Right lung (tissue), 5 donors: ENCODE measurements around the gene CCDC102A. TPM values are rescaled to one million over a fixed set of nuclear protein-coding genes. Genes with fewer than 3 reads are reported as not detected.
"Not testable (repeated sequence)": the region's sequence is repeated elsewhere in the genome, so short reads cannot be mapped to it uniquely, and the experiment has no call there.

Experiments used
- DNase-seq, 2 donors: peaks; one replicate each; pipeline ENCODE4 v3.0.0-alpha.2; 2013
- polyA plus RNA-seq, 5 donors: library from polyadenylated mRNA; unstranded; fragments of 120-200 nt; gene quantifications; one replicate each; pipeline versions ENCODE4 v1.2.1 to v1.2.3, GENCODE V29; 2013; ENCODE audit warnings: inconsistent platforms in 1 of 5, low replicate concordance in 1 of 5; ENCODE audit not compliant: insufficient read length in 5 of 5, insufficient read depth in 1 of 5

Gene CCDC102A
- polyA plus RNA-seq, 5 donors: 11.1 to 20.4 (median 14.2) TPM

DNA sequence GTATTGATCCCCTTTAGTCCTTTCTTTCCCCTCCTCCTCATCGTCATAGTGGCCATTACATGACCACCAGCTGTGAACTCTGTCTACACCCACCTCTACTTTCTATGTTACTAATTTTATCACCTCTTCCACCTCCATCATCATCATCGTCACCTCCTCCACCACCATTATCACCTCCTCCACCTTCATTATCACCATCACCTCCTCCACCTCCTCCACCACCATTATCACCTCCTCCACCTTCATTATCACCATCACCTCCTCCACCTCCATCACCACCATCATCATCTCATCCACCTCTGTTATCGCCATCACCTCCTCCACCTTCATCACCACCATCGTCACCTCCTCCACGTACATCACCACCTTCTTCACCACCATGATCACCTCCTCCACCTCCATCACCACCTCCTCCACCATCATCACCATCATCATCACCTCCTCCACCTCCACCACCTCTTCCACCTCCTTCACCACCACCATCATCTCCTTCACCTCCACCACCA, 31.9 kb upstream of the CCDC102A start:
- no peak for DNase-seq

DNA sequence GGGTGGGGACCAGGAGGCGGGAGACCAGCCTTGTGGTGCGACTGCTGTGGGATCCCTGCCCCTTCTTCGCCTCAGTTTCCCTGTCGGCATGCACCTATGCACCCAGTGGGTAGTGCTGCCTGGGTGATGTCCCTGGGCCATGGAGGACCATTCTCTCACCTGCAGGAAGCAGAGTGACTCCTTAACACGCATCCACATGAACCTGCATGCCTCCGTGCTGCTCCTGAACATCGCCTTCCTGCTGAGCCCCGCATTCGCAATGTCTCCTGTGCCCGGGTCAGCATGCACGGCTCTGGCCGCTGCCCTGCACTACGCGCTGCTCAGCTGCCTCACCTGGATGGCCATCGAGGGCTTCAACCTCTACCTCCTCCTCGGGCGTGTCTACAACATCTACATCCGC, 31.3 kb upstream of the CCDC102A start:
- DNase-seq: no peak

DNA sequence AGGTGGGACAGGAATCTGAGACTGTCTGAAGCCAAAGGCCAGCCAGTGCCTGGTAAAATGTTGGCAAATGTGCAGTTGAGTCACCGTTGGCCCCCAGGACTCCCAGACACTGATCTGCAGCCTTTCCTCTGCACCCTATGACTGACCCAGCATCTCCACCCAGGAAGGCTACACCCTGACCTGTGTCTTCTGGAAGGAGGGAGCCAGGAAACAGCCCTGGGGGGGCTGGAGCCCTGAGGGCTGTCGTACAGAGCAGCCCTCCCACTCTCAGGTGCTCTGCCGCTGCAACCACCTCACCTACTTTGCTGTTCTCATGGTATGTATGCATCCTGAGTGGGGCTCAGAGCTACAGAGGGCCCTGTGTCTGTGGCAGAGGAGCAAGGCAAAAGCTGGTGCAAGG, 30.1 kb upstream of the CCDC102A start:
- no peak for DNase-seq

DNA sequence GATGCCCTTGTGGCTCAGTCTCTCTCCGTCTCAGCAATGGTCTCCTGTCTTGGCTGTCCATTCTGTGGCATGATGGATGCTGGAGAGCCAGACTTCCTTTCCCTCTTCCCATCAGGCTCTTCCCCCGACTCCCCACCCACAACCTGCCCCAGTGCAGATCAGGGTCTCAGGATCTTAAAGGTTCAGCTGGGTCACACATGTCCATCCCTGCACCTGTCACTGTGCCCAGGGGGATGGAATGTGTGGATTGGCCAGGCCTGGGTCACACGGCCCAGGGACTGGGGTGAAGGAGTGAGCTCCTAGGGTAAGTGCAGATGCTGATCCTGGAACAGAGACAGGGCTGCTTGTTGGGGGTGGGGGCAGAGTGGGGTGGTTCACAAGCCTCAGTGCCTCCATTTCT, 29.1 kb upstream of the CCDC102A start:
- no peak for DNase-seq

DNA sequence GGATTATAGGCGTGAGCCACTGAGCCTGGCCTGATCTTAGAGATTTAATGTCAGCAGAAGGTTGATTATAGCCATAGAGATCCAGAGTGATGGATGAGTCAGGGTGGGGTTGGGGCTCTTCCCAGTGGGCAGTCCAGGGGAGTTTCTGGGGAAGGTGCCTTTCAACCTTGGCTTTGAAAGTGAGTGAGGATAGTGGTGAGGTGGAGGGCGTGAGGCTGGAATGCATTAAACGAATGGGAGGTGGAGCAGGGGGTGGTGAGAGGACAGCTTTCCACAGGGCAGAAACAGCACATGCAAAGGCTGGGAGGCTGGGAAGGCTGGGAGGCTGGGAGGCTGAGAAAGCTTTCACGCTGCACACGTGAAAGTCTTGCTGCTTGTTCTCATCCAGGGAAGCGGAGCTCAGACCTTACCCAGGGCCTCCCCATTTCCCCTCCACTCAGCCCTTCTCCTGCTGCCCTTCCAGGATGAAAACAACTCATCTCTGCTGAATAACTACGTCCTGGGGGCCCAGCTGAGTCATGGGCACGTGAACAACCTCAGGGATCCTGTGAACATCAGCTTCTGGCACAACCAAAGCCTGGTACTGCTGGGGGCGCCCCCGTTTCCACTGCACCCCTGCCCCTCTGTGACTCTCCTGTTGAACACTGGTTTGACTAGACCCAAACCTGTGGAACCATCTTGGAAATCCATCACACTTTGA, 28.4 kb upstream of the CCDC102A start:
- no peak for DNase-seq

DNA sequence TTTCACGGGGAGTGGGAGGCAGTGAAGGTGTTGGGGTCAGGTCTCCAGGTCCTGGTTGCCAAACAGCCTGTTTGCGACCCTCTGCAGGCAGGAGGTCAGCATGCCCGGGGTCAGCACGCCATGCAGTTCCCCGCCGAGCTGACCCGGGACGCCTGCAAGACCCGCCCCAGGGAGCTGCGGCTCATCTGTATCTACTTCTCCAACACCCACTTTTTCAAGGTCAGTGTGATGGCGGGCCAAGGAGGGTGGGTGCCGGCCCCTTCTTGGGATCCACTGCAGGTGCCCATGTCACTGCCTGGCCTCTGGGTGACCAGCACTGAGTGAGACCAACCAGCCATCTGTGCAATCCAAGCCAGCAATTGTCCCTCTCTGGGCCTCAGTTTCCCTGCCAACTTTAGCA, 27.4 kb upstream of the CCDC102A start:
- no peak for DNase-seq

DNA sequence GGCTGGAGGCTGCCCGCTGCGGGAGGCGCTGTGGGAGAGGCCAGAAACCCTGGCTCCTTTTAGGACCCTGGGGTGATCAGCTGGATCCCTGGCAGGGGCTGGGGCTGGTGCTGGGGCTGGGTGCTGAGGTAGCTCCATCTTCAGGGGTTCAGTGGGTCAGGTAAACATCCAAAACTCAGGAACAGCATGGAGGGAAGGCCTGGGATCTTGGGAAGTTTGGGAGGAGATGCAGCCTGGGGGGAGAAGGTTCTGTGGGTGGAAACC, 27.0 kb upstream of the CCDC102A start:
- DNase-seq: no peak

DNA sequence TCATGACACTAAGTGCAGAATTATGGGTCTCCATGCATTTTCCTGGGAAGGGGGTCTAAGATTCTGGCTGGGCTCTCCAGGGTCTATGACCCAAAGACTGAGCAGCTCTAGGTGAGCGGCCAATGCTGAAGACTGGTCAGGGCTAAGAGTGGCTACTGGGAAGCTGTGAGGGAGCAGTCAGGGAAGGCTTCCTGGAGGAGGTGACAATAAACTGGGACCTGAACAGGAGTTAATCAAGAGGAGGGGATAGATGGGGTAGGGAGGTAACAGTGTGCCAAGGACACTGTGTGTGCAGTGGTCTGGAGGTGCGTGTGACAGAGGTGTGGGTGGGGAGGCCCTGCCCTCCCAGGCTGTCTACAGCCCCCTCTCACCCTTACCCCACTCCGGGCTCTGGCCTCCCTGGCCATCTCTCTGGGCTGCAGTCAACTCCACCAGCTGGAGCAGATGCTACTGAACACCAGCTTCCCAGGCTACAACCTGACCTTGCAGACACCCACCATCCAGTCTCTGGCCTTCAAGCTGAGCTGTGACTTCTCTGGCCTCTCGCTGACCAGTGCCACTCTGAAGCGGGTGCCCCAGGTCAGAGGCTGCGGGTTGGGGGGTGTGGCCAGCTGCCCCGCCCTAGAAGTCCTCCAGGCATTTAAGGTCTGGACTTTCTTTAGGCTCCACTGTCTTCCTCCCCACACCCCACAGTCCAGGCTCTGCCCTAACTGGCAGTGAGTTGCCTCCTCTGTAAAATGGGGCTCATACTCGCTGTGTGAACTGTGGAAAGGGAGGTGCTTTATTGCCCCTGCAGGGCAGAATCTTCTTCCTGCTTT, 26.5 kb upstream of the CCDC102A start:
- DNase-seq: no peak

DNA sequence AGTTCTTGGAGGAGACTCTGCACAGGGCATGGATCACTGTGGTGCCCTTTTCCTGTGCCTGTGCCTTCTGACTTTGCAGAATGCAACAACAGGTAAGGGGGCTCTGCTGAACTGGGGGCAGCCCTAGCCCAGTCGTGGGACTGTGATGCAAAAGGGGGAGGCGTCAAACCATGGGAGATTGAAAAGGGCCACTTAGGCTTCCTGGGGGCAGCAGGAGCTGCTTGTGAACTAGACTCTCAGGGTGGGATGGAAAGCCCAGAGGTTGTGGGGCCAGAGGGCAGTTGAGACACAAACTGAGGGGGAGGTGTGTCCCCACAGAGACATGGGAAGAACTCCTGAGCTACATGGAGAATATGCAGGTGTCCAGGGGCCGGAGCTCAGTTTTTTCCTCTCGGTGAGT, 25.7 kb upstream of the CCDC102A start:
- DNase-seq: no peak

DNA sequence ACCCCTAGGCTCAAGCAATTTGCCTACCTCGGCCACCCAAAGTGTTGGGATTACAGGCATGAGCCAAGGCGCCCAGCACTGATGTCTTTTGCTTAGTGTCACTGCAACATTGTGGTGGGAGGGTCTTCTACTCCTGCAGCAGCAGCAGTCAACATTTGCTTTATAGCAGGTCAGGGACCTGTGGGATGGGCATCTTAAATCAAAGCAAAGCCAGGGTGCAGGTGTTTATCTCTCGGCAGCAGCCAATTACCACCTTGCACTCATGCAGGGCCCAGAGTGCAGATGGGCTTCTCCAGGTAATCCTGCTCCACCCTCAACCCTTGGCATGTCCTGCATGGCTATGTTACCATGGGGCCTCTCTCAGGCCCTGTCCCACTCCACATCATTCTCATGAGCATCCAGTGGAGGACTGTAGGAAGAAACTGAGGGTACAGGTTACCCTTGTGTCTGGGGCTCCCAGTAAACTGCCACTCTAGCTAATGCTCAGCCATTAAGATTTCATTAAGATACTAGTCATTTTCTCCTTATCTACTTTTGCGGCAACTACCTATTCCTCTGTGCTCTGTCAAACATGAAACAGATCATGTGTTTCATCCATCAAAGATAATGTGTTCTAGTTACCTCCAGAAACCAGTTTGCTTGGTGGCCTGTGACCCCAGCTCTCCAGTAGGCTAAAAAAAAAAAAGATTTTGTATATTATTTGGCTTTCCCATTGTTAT, 22.9 kb upstream of the CCDC102A start:
- no peak for DNase-seq

DNA sequence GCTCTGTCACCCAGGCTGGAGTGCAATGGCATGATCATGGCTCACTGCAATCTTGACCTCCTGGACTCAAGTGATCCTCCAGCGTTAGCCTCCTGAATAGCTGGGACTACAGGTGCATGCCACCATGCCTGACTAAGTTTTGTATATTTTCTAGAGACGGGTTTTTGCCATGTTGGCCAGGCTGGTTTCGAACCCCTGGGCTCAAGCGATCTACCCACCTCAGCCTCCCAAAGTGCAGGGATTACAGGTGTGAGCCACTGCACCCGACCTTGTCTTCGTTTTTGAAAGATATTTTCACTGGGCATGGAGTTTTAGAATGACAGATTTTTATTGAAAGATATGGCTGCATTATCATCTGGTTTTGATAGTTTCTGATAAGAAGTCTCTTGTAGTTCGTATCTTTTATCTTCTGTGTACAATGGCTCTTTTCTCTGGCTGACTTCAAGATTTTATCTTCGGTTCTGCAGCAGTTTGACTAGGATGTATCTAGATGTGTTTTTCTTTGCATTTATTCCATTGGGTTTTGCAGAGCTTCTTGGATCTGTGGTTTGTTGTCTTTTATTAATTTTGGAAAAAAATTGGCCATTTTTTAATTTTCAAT, 20.7 kb upstream of the CCDC102A start:
- DNase-seq: no peak

DNA sequence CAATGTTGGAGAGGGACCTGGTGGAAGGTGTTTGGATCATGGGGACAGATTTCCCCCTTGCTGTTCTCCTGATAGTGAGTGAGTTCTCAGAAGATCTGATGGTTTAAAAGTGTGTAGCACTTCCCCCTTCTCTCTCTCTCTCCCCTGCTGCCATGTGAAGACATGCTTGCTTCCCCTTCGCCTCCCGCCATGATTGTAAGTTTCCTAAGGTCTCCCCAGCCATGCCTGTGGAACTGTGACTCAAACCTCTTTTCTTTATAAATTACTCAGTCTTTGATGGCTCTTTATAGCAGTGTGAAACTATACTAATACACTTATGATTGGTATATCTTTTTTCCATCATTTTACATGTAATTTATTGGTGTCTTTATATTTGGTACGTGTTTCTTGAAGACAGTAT, 19.5 kb upstream of the CCDC102A start:
- DNase-seq: no peak

DNA sequence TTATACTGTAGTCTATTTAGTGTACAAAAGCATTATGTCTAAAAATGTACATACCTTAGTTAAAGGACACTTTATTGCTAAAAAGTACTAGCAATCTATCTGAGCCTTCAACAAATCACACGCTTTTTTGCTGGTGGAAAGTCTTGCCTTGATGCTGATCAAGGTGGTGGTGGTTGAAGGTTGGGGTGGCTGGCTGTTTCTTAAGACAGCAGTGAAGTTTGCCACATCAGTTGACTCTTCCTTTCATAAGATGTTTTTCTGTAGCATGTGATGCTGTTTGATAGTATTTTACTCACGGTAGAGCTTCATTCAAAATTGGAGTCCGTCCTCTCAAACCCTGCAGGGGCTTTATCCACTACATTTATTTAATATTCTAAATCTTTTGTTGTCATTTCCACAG, 14.7 kb upstream of the CCDC102A start:
- DNase-seq: no peak

DNA sequence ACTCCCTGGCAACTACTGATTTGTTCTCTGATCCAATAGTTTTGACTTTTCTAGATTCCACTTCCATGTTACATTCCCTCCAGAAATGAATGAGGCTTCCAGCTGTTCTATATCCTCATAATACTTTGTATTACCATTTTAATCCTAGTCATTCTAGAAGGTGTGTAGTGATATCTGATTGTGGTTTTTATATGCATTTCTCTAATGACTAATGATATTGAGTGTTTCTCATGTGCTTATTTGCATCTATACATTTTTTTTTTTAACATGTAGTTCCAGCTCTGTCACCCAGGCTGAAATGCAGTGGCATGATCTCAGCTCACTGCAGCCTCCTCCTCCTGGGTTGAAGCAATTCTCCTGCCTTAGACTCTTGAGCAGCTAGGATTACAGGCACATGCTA, 13.4 kb upstream of the CCDC102A start:
- DNase-seq: no peak

DNA sequence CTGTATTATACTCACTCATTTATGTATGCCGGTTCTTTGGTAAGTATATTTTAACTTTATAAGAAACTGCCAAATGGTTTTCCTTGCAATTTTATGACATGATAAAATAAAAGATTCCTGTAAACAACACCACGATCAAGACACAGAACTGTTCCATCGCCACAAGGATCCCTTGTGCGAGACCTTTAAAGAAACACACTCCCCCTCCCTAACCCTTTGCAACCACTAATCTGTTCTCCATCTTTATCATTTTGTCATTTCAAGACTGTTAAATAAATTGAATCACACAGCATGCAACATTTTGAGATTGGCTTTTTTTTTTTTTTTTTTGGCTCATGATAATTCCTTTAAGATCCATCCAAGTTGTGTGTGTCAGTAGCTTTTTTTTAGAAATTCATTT, 12.0 kb upstream of the CCDC102A start:
- no peak for DNase-seq

DNA sequence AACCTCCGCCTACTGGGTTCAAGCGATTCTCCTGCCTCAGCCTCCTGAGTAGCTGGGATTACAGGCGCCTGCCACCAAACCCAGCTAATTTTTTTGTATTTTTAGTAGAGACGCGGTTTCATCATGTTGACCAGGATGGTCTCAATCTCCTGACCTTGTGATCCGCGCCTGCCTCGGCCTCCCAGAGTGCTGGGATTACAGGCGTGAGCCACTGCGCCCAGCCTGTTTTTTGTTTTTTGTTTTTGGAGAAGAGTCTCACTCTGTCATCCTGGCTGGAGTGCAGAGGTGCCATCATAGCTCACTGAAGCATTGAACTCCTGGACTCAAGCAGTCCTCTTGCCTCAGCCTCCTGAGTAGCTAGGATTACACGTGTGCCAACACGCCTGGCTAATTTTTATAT, 11.2 kb upstream of the CCDC102A start:
- not testable (repeated sequence) for DNase-seq

DNA sequence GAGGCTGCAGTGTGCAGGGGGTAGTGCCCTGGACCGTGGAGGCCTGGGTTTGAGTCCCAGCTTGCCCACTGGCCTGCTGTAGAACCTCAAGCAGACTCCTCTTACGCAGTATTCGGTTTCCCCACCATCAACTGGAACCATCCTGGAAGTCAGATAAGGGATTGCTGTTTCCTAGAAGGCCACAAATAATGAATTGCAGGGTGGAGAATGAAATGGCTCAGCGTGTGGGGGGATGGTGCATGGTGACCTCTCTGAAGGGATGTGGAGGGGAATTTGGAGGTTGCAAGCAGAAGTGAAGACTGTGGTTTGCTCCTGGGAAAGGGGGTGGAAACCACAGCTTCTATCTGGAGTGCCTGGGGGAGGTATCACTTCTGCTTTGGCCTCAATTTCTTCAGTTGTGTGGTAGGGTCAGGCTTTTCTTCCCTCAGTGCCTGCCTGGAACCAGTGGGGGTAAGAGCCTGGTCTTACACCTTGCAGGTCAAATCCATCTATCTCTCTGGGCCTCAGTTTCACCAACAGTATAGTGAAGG, 7.8 kb upstream of the CCDC102A start:
- DNase-seq: no peak

DNA sequence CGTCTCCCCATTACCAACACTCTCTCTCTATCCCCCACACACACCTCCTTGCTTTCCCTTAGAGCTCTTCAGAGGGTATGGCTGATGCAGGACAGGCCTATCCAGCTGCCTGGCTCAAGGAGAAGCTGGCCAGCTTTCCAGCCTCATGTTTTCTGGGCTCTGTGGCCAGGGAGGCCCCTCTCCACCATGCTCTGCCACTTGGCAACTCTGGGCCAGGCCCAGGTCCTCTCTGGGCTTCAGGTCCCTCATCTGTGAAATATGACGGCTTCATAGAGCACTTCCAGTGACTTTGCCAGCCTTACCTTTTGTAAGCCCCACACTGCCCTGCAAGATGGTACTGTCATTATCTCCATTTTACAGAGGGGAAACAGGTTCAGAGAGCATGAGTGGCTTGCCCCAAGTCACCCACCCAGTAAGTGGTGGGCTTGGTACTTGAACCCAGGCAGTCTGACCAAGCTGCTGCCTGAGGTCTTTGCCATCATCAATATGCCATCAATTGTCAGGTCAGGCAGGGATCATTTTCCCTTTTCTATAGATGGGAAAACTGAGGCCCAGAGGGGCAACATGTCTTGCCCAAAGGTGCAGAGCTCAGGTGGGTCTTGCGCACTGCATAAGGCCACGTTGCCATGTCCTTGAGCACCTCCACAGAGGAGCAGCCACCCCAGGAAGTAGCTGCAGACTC, 5.5 kb upstream of the CCDC102A start:
- DNase-seq: no peak

DNA sequence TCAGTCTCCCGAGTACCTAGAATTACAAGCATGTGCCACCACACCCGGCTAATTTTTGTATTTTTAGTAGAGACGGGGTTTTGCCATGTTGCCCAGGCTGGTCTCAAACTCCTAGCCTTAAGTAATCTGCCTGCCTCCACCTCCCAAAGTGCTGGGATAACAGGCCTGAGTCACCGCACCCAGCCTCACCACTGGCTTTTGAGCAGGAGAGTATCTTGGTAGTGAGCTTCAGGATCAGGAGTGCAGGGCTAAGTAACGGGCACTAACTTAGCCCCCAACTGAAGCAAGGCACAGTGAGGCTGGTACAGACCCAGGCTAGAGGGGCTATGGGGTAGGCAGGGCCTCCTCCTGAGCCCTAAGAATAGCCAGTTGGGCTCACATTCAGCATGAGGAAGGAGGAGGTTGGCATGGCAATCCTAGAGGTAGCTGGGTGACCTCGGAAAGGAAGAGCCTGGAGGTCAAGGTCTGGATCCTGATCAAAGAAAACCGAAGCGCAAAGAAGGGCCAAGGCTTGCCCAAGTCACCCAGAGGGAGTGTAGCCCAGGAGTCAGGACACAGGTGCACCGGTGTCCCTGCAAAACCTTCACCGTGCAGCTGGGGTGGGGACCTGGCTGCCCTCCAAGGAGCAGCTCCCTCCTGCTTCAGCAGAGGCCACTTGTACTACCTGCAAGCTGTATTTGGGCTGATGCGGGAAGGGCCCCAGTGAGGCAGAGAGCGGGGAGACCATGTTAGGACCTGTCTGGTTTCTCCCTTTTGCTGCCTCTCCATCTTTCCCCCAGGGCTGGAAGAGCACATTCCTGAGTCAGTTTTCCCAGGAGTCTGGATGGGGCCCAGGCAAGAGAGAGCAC, 4.8 kb upstream of the CCDC102A start:
- DNase-seq: no peak

DNA sequence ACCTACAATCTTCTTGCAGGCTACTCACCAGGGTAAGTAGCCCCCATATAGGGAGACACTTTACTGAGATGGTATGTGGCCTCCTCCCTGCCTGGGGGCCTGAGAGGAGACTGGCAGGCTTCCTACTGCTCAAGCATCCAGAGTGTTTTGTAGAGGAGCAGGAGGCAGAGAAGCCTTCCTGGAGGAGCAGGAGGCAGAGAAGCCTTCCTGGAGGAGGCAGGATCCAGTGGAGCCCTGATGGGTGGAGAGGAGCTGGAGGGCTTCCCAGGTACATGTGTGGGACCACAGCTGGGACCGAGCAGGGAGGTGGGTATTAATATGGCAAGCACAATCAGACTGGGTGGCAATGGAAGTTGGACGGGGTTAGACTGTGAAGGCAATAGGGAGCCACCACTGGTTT, 4.0 kb upstream of the CCDC102A start:
- no peak for DNase-seq
